ENCODE data around the gene RHD. TPM values are rescaled to one million over a fixed set of nuclear protein-coding genes. Genes with fewer than 3 reads are reported as not detected.

The RHD gene
- polyA plus RNA-seq, 1 of the 3 experiments (the other 2 are of a cell fraction) = not detected

DNA sequence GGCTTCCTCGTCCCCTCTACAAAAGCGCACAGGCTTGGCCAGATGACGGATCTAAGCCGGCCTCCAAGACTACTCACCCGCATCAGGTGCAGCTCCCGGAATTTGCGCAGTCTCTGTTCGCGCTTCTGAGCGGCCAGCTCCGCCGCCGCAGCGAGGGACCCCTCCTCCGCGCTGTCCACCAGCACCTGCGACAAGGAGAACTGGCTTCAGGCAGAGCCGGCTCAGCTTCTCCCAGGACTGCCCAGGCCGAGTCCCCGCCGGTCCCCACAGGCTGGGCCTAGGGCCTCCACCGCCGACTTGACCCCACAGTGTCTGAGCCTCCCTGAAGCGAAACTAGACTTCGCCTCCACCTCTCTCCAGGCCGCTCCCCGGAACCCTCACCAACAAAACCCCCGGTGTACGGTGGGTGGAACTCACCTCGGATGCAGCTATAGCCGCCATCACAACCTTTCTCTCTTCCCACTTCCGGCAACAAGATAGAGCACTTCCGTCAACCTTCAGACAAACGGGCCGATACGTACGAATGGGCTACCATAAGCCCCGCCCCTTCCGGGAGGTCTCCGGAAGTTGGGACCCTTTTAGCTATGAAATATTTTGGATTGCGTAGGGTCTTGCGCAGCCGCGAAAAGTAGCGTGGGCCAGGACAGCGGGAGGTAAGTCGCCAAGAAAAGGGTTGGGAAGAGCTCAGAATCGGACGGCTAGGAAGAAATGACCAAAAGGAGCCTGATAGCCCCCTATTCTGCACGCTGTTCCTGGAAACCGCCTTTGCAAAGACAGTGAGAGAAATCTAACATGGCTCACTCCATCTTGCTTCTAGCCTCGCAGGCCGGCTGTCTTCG is 40.1 kb upstream of the RHD start, which contains the start of gene SYF2:
Gene SYF2 (minus strand): TSS at position 476 of the 839 bp plus-strand sequence. CDS start 35 bp downstream, at position 441.
- ChIA-PET CTCF (interaction anchor here (1.1 to 2.1 kb wide), 5 partner anchors 8 to 418 kb away, joined by 3 to 9 read pairs (median 4); no protein-coding TSS in a partner anchor), POLR2A (interaction anchor here (0.6 to 2.4 kb wide), 10 partner anchors 9 to 318 kb away, joined by 3 to 24 read pairs (median 4); partner anchors contain the start of gene RSRP1)
- 0% methylated on average over 32 of the region's 54 CpGs for WGBS (ENCODE audit: low lambda C conversion rate)
- TF ChIP-seq RAD21 (IDR thresholded peaks at IDR 0.05; ENCODE audit: low read length) (no peak), GABPA (IDR thresholded peaks at IDR 0.05; ENCODE audit: low read depth) (peak; percentile 97), MXI1 (IDR thresholded peaks at IDR 0.05; ENCODE audit: low read depth, low read length) (peak; percentile 78; the same call in 1 of the 2 replicates), JUND (IDR thresholded peaks at IDR 0.05) (no peak), TCF12 (IDR thresholded peaks at IDR 0.05) (no peak), TAF1 (IDR thresholded peaks at IDR 0.05; ENCODE audit: borderline replicate concordance, low read depth, low read length) (peak; percentile 92), ELF1 (IDR thresholded peaks at IDR 0.05) (peak; percentile 99), TEAD4 (IDR thresholded peaks at IDR 0.05; ENCODE audit: borderline replicate concordance, insufficient read depth) (no peak), EP300 (IDR thresholded peaks at IDR 0.05; ENCODE audit: borderline replicate concordance in 1 of 2, low read depth in 1 of 2, low read length in 1 of 2) (no peak), FOXM1 (IDR thresholded peaks at IDR 0.05; ENCODE audit: low read depth) (no peak), GATA2 (CRISPR knock-in tag; IDR thresholded peaks at IDR 0.05) (no peak), RCOR1 (IDR thresholded peaks at IDR 0.05; ENCODE audit: low read length) (no peak), RFX5 (IDR thresholded peaks at IDR 0.05; ENCODE audit: low read length) (no peak), YY1 (IDR thresholded peaks at IDR 0.05; ENCODE audit: low read depth) (peak; percentile 93), FOXJ3 (CRISPR knock-in tag; IDR thresholded peaks at IDR 0.05) (peak; percentile 42; the same call in 1 of the 2 replicates), RXRA (IDR thresholded peaks at IDR 0.05; ENCODE audit: borderline replicate concordance, low read depth) (no peak), NRF1 (IDR thresholded peaks at IDR 0.05; ENCODE audit: low read depth, low read length) (peak; percentile 77), FOSL2 (IDR thresholded peaks at IDR 0.05; ENCODE audit: borderline replicate concordance, low read depth) (no peak), POLR2AphosphoS5 (IDR thresholded peaks at IDR 0.05; ENCODE audit: low read depth, low read length) (peak; percentile 64), SIN3A (IDR thresholded peaks at IDR 0.05; ENCODE audit: borderline replicate concordance, low read depth, low read length) (peak; percentile 87; the same call in 1 of the 2 replicates), SMC3 (IDR thresholded peaks at IDR 0.05; ENCODE audit: low read depth, low read length) (no peak), EZH2phosphoT487 (IDR thresholded peaks at IDR 0.05; ENCODE audit: borderline replicate concordance, low read depth) (no peak), NFIC (IDR thresholded peaks at IDR 0.05; ENCODE audit: borderline replicate concordance) (no peak), CHD2 (IDR thresholded peaks at IDR 0.05; ENCODE audit: low read length, partially characterized antibody) (no peak)
- TF ChIP-seq, protein P1, sequence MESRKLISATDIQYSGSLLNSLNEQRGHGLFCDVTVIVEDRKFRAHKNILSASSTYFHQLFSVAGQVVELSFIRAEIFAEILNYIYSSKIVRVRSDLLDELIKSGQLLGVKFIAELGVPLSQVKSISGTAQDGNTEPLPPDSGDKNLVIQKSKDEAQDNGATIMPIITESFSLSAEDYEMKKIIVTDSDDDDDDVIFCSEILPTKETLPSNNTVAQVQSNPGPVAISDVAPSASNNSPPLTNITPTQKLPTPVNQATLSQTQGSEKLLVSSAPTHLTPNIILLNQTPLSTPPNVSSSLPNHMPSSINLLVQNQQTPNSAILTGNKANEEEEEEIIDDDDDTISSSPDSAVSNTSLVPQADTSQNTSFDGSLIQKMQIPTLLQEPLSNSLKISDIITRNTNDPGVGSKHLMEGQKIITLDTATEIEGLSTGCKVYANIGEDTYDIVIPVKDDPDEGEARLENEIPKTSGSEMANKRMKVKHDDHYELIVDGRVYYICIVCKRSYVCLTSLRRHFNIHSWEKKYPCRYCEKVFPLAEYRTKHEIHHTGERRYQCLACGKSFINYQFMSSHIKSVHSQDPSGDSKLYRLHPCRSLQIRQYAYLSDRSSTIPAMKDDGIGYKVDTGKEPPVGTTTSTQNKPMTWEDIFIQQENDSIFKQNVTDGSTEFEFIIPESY (IDR thresholded peaks at IDR 0.05; ENCODE audit: borderline replicate concordance, low read depth) = no peak
- TF ChIP-seq, protein P2, sequence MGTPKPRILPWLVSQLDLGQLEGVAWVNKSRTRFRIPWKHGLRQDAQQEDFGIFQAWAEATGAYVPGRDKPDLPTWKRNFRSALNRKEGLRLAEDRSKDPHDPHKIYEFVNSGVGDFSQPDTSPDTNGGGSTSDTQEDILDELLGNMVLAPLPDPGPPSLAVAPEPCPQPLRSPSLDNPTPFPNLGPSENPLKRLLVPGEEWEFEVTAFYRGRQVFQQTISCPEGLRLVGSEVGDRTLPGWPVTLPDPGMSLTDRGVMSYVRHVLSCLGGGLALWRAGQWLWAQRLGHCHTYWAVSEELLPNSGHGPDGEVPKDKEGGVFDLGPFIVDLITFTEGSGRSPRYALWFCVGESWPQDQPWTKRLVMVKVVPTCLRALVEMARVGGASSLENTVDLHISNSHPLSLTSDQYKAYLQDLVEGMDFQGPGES (IDR thresholded peaks at IDR 0.05; ENCODE audit: low read depth, low read length) = no peak
- TF ChIP-seq, protein P3, sequence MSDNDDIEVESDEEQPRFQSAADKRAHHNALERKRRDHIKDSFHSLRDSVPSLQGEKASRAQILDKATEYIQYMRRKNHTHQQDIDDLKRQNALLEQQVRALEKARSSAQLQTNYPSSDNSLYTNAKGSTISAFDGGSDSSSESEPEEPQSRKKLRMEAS (IDR thresholded peaks at IDR 0.05; ENCODE audit: low read depth) = peak; percentile 86
- TF ChIP-seq, protein P4, sequence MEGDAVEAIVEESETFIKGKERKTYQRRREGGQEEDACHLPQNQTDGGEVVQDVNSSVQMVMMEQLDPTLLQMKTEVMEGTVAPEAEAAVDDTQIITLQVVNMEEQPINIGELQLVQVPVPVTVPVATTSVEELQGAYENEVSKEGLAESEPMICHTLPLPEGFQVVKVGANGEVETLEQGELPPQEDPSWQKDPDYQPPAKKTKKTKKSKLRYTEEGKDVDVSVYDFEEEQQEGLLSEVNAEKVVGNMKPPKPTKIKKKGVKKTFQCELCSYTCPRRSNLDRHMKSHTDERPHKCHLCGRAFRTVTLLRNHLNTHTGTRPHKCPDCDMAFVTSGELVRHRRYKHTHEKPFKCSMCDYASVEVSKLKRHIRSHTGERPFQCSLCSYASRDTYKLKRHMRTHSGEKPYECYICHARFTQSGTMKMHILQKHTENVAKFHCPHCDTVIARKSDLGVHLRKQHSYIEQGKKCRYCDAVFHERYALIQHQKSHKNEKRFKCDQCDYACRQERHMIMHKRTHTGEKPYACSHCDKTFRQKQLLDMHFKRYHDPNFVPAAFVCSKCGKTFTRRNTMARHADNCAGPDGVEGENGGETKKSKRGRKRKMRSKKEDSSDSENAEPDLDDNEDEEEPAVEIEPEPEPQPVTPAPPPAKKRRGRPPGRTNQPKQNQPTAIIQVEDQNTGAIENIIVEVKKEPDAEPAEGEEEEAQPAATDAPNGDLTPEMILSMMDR (IDR thresholded peaks at IDR 0.05) = no peak
- TF ChIP-seq, protein P5, sequence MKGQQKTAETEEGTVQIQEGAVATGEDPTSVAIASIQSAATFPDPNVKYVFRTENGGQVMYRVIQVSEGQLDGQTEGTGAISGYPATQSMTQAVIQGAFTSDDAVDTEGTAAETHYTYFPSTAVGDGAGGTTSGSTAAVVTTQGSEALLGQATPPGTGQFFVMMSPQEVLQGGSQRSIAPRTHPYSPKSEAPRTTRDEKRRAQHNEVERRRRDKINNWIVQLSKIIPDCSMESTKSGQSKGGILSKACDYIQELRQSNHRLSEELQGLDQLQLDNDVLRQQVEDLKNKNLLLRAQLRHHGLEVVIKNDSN (IDR thresholded peaks at IDR 0.05; ENCODE audit: borderline replicate concordance, low read depth) = no peak

More for the DNA sequence above, 40.1 kb upstream of the RHD start, which contains the start of gene SYF2:
- H3F3A ChIP-seq (replicated peaks; ENCODE audit: insufficient read depth) = peaks cover 7% of the 10 kb centered on the region
- no peaks in the 10 kb centered on the region for H3K27me3 ChIP-seq (ENCODE audit: insufficient read depth)
- DNase-seq = peak; percentile 93
- H3K9me2 ChIP-seq = no peaks in the 10 kb centered on the region
- no peaks in the 10 kb centered on the region for H3K9me3 ChIP-seq
- peaks cover 0 to 11% of the 10 kb centered on the region in 2 experiments; a peak in 3 of 4 replicates for H3K4me1 ChIP-seq (ENCODE audit: control insufficient read depth in 1 of 2, insufficient read depth in 2 of 2, low read depth in 1 of 2, low read length in 1 of 2)
- H3K79me2 ChIP-seq (ENCODE audit: insufficient read depth) = peaks cover 81% of the 10 kb centered on the region
- no peaks in the 10 kb centered on the region for H4K20me1 ChIP-seq (ENCODE audit: insufficient read depth)
- peak within 1 kb of the TSS; percentile 93 for H3K9ac ChIP-seq
- peak within 1 kb of the TSS; percentile 96 for H2AFZ ChIP-seq (ENCODE audit: low read depth)
- H3K4me2 ChIP-seq = peak within 1 kb of the TSS; percentile 86
- H3K4me3 ChIP-seq (ENCODE audit: low read depth in 2 of 2, low read length in 1 of 2) = peak within 1 kb of the TSS; percentile 88 to 99
- peak within 1 kb of the TSS; percentile 89 to 93 for H3K27ac ChIP-seq (ENCODE audit: low read depth in 2 of 2, low read length in 1 of 2)
- H3K36me3 ChIP-seq (replicated peaks in 1 of 2; ENCODE audit: control insufficient read depth in 1 of 2, insufficient read depth in 2 of 2, low read length in 1 of 2) = peaks cover 28 to 42% of the 10 kb centered on the region in 2 experiments

All from SK-N-SH (cell line).